Raji (cell line): ENCODE results near the gene SPOPL.

ENCODE experiments used
- POLR2A ChIP-seq: IDR thresholded peaks from 2 replicates; pipeline ENCODE4 v1.6.1; 2011; ENCODE audit warnings: low read depth, low read length, control low read depth; ENCODE audit not compliant: insufficient read depth

Gene SPOPL

DNA sequence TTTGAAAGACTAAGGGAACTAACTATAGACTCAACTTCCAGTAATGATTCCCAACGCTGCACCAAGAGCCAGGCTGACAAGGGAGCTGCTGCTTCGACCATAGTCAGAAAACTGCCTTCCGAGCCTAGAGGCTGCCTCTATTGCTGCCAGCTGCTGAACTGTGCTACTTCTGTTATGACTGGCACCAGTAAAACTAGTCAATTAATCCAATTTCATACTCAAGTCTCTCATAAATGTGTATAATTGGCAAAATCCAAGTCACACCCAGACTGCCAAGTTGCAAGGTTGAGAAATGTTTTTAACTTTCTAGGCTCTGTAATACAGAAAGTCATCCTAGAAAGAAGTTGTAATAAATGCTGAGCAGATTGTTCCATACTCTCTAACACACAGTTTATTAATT is 117.4 kb downstream of the SPOPL start:
- TF ChIP-seq POLR2A, result no peak

GRCh38 chr2:138620431-138620830 is 118.9 kb downstream of the SPOPL start:
- no peak for TF ChIP-seq POLR2A

DNA sequence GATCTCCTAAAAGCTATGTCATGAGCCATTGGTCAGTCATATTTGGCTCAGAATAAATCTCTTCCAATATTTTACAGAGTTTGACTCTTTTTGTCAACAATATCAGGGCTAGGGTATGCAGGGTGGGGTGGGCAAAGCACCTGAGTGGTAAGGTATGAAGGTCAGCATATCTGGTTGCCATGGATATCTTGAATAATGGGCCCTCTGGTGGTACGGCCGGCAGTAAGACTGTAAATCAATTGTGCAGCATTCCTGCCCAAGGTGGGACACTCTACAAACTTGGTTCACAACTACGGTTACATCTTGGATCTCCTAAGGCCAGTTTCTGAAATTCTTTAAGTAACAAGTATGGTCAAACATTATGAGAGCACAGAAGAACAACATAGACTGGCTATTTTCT is 119.6 kb downstream of the SPOPL start:
- no peak for TF ChIP-seq POLR2A

DNA sequence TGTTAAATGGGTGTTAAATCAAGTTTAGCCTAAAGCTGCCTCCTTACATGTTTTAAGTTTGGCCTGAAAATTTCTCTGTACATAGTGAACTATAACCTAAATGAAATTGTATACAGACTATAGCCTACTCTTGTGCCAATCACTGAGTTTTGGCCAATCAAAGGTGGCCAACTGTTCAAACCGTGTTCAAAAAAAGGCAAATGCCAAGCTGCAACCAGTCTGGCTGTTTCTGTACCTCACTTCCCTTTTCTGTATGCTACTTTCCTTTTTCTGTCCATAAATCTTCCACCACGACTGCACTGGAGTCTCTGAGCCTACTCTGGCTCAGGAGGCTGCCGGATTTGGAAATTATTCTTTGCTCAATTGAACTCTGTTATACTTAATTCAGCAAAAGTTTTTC is 121.0 kb downstream of the SPOPL start:
- TF ChIP-seq POLR2A, result no peak
